Measurements from ENCODE around the gene CDADC1.

Gene CDADC1

DNA sequence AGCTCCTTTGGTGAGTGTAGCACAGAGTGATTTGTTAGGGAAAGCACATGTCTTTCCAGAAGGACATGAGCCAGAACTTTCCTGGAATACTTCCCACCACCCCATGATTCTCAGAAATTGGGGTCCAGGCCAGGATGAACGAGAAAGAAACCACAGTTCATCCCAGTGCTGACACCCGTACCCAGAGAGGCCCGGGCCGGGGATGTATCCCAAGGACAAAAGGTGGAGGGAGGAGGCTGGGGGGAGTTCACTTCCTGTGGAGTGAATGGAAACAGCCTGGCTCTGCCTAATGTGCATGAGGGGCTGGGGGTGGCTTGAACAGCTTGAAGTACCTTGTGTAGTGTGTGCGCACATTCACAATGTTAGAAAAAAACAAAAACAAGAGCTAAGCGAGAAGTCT is 47.5 kb downstream of the CDADC1 start:
- TF ChIP-seq, protein P1, sequence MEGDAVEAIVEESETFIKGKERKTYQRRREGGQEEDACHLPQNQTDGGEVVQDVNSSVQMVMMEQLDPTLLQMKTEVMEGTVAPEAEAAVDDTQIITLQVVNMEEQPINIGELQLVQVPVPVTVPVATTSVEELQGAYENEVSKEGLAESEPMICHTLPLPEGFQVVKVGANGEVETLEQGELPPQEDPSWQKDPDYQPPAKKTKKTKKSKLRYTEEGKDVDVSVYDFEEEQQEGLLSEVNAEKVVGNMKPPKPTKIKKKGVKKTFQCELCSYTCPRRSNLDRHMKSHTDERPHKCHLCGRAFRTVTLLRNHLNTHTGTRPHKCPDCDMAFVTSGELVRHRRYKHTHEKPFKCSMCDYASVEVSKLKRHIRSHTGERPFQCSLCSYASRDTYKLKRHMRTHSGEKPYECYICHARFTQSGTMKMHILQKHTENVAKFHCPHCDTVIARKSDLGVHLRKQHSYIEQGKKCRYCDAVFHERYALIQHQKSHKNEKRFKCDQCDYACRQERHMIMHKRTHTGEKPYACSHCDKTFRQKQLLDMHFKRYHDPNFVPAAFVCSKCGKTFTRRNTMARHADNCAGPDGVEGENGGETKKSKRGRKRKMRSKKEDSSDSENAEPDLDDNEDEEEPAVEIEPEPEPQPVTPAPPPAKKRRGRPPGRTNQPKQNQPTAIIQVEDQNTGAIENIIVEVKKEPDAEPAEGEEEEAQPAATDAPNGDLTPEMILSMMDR (IDR thresholded peaks at IDR 0.05; ENCODE audit: insufficient read depth, low read length): no peak
- TF ChIP-seq SPI1 (IDR thresholded peaks at IDR 0.05; ENCODE audit: borderline replicate concordance, low read depth) (no peak), GABPA (IDR thresholded peaks at IDR 0.05; ENCODE audit: low read depth) (no peak), POLR2AphosphoS5 (IDR thresholded peaks at IDR 0.05; ENCODE audit: low read depth) (no peak)
- TF ChIP-seq, protein P2, sequence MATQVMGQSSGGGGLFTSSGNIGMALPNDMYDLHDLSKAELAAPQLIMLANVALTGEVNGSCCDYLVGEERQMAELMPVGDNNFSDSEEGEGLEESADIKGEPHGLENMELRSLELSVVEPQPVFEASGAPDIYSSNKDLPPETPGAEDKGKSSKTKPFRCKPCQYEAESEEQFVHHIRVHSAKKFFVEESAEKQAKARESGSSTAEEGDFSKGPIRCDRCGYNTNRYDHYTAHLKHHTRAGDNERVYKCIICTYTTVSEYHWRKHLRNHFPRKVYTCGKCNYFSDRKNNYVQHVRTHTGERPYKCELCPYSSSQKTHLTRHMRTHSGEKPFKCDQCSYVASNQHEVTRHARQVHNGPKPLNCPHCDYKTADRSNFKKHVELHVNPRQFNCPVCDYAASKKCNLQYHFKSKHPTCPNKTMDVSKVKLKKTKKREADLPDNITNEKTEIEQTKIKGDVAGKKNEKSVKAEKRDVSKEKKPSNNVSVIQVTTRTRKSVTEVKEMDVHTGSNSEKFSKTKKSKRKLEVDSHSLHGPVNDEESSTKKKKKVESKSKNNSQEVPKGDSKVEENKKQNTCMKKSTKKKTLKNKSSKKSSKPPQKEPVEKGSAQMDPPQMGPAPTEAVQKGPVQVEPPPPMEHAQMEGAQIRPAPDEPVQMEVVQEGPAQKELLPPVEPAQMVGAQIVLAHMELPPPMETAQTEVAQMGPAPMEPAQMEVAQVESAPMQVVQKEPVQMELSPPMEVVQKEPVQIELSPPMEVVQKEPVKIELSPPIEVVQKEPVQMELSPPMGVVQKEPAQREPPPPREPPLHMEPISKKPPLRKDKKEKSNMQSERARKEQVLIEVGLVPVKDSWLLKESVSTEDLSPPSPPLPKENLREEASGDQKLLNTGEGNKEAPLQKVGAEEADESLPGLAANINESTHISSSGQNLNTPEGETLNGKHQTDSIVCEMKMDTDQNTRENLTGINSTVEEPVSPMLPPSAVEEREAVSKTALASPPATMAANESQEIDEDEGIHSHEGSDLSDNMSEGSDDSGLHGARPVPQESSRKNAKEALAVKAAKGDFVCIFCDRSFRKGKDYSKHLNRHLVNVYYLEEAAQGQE (IDR thresholded peaks at IDR 0.05; ENCODE audit: insufficient replicate concordance, low read depth): no peak
- no peak for DNase-seq (ENCODE audit: low read depth in 1 of 2, low spot score in 1 of 2)
- H3K27me3 ChIP-seq (ENCODE audit: insufficient read depth, poor library complexity, severe bottlenecking): no peaks in the 10 kb centered on the region
- no peak overlapping the region for H3K4me3 ChIP-seq (replicated peaks; ENCODE audit: insufficient read depth, low read length)
- H3K27ac ChIP-seq (replicated peaks): no peak overlapping the region

DNA sequence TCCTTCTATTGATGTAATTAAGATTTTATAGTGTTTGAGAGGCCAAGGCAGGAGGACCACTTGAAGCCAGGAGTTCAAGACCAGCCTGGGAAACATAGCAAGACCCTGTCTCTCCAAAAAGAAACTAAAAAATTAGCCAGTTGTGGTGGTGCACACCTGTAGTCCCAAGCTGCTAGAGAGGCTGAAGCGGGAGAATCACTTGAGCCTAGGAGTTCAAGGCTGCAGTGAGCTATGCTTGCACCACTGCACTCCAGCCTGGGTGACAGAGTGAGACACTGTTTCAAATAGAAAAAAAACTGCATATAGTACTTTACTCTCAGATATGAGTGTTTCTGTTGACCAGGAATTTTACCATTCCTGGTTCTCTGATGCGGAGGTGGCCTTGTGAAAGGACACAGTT is 48.9 kb downstream of the CDADC1 start:
- Histone ChIP-seq H3K27me3 (ENCODE audit: insufficient read depth, poor library complexity, severe bottlenecking) (no peaks in the 10 kb centered on the region), H3K27ac (replicated peaks) (no peak overlapping the region), H3K4me3 (replicated peaks; ENCODE audit: insufficient read depth, low read length) (no peak overlapping the region)
- DNase-seq (ENCODE audit: low read depth in 1 of 2, low spot score in 1 of 2): no peak
- no peak for TF ChIP-seq SPI1 (IDR thresholded peaks at IDR 0.05; ENCODE audit: borderline replicate concordance, low read depth)
- TF ChIP-seq, protein P1 (IDR thresholded peaks at IDR 0.05; ENCODE audit: insufficient read depth, low read length): no peak

DNA sequence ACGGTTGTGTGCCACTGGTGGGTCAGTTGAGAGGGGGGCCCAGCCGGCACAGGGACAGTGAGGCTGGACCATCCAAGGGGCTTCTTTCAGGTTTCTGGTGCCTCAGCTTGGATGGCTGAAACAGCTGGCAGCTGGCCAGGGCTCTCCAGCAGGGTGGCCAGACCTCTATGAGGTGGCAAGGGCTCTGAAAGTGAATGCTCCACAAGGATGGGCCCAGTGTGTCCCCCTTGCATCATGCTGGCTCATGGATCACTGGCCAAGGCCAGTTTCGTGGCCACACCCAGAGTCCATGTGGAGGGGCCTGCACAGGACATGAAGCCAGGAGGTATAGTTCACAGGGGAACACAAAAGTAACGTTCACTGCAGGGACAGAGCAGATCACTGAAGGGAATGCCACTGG is 49.6 kb downstream of the CDADC1 start:
- H3K27ac ChIP-seq (replicated peaks): no peak overlapping the region
- TF ChIP-seq, protein P2 (IDR thresholded peaks at IDR 0.05; ENCODE audit: insufficient replicate concordance, low read depth): no peak
- no peak for TF ChIP-seq SPI1 (IDR thresholded peaks at IDR 0.05; ENCODE audit: borderline replicate concordance, low read depth)
- TF ChIP-seq, protein P1 (IDR thresholded peaks at IDR 0.05; ENCODE audit: insufficient read depth, low read length): no peak
- no peak for TF ChIP-seq POLR2AphosphoS5 (IDR thresholded peaks at IDR 0.05; ENCODE audit: low read depth)
- TF ChIP-seq GABPA (IDR thresholded peaks at IDR 0.05; ENCODE audit: low read depth): no peak

DNA sequence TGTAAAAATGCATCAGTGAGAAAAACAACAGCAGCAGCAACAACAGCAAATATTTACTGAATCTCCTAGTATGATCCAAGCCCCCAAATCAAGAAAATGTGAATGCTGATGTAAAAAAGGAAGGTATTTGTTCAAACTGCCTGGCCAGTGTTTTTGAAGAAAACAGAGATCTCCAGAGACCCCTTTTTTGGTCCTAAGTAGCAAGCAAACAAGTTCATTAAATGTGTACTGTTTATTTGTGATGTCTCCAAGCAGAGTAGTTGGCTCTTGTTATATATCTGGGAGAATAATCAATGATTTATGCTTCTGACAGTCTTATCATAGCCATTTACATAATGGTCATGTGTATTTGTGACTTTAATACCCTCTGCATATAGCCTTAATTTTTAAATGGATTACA is 50.7 kb downstream of the CDADC1 start:
- H3K27ac ChIP-seq (replicated peaks): no peak overlapping the region
- TF ChIP-seq POLR2AphosphoS5 (IDR thresholded peaks at IDR 0.05; ENCODE audit: low read depth): no peak
- TF ChIP-seq, protein P1 (IDR thresholded peaks at IDR 0.05; ENCODE audit: insufficient read depth, low read length): no peak
- no peak for TF ChIP-seq GABPA (IDR thresholded peaks at IDR 0.05; ENCODE audit: low read depth)
- no peak for TF ChIP-seq SPI1 (IDR thresholded peaks at IDR 0.05; ENCODE audit: borderline replicate concordance, low read depth)
- TF ChIP-seq, protein P2 (IDR thresholded peaks at IDR 0.05; ENCODE audit: insufficient replicate concordance, low read depth): no peak

More for the DNA sequence above, 49.6 kb downstream of the CDADC1 start:
- H3K4me3 ChIP-seq (replicated peaks; ENCODE audit: insufficient read depth, low read length): no peak overlapping the region
- no peaks in the 10 kb centered on the region for H3K27me3 ChIP-seq (ENCODE audit: insufficient read depth, poor library complexity, severe bottlenecking)
- no peak for DNase-seq (ENCODE audit: low read depth in 1 of 2, low spot score in 1 of 2)

More for the DNA sequence above, 50.7 kb downstream of the CDADC1 start:
- Histone ChIP-seq H3K27me3 (ENCODE audit: insufficient read depth, poor library complexity, severe bottlenecking) (no peaks in the 10 kb centered on the region), H3K4me3 (replicated peaks; ENCODE audit: insufficient read depth, low read length) (no peak overlapping the region)
- DNase-seq (ENCODE audit: low read depth in 1 of 2, low spot score in 1 of 2): no peak
